Kasumi-1 (cell line): ENCODE measurements around the gene TUBGCP3.

Source experiments
- DNase-seq, 2 experiments: peaks; one replicate each; lab custom pipeline; 2025; lab: John Stamatoyannopoulos, UW

Gene TUBGCP3

DNA sequence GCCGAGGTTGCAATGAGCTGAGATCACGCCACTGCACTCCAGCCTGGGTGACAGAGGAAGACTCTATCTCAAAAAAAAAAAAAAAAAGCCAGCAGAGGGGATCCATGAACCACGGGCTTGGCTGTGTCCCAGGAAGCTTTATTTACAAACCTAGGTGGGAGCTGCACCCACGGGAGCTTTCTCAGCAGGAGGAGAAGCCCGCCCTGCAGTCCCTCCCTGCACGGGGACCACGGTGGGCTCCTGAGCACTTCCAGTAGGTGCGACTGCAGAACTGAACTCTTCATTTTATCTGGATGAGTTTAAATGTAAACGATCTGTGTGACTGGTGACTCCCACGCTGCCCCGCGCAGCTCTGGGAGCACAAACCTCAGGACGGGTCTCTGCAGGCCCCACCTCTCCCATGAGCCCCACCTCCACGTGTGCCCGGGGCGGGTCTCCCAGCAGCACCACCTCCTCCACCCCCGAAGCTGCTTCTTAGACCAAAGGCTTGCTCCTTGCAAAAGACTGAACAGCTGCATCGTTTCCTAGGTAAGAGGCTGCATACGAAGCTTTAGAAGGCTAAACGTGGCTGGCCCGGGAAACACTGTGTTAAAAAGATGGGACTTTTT, 145.4 kb downstream of the TUBGCP3 start:
- no peak for DNase-seq

DNA sequence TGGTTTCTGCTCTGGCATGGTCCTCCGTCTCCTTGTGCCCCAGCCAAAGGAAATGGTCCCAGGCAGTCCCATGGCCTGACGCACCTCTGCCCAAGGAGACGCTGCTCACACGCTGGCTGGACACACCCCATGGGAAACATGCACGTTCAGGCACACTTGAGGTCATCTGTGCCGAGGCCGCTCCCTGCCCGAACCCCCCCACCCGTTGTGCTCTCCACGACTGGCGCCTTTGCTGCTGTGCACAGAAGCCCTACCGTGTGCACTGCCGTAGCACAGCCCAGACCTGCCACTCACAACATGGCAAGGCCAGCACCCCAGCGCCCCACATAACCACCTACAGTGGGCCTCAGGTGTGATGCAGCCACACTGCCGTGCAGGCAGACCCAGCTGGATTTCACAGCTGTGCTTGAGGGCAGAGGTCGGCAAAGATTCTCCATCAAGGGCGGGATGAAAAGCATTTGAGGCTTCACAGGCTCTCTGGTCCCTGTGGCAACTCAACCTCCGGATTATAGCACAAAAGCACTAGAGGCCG, 146.1 kb downstream of the TUBGCP3 start:
- DNase-seq = no peak

DNA sequence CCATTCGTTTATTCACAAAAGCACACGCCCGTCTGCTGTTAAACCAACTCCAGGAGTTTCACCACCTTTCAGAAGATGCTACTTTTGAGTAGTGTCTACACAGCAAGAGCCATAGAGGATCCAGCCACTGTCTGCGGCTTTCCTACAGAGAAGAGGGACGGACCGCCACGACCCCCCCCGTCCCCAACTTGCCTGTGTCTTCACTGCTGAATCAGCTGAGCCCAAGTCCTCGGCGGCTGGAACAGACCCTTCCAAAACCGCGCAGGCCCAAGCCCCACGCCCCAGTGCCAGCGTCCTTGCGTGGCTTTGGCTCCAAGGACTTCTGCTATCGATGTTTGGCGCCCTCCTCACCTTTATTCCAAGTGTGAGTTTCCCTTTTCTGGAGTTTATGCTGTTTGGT, 146.7 kb downstream of the TUBGCP3 start:
- no peak for DNase-seq

DNA sequence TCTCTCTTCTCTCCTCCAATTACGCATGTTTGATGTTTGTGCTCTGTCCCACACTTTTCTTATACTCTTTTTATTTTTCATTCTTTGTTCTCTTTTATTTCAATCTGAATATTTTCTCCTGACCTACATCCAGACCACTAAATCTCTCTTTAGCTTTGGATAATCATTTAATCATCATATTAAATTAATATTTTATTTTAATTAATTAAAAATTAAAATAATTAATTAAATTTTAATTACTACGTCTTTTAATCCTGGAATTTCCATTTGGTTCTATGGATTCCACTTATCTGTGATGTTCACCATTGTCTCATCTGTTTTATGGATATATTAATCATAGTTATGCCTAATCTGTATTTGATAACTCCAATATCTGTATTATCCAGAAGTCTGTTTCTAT, 149.4 kb downstream of the TUBGCP3 start:
- DNase-seq = no peak

DNA sequence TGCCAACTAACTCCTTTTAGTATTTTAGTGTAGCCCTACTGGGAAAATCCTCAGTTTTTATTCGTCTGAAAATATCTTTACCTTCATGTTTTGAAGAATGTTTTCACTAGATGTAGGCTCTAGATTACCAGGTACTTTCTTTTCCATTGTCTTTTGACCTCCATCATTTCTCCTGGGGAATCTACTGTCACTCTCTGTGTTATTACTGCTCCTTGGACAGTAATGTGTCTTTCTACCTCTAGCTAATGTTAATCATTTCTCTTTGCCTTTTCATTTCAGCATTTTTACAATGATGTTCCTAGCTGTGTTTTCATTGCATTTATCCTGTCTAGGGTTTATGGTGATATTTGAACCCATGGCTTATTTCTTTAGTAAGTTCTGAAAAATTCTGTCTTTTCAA, 149.9 kb downstream of the TUBGCP3 start:
- DNase-seq = no peak

DNA sequence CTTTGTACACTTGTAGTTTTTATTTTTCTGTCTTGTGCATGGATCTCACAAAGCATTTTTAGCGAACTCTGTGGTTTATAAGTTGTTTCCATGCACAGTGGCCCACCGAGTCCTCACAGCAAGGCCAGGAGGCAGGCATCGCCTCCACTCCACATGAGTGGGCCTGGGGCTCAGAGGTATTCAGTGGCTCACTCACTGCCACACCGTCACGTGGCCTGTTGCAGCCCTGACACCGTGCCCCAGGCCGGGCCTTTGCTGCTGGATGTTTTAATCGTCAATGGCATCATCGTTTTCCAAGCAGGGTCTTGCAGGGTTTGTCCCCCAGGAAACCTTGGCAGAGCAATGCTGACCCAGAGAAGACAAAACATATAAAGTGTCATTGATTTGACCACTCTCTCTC, 152.0 kb downstream of the TUBGCP3 start:
- no peak for DNase-seq
